ENCODE results near the gene HYAL2.

The HYAL2 gene

GRCh38 chr3:50341996-50342650, 19.6 kb upstream of the HYAL2 start (continued):
- TF ChIP-seq ZNF677 (tag by site-specific recombination; IDR thresholded peaks at IDR 0.05) = no peak
- no peak for TF ChIP-seq ZNF239 (tag by site-specific recombination; IDR thresholded peaks at IDR 0.05)
- no peak for TF ChIP-seq PRDM4 (tag by site-specific recombination; IDR thresholded peaks at IDR 0.05)
- TF ChIP-seq SCRT2 (tag by site-specific recombination; IDR thresholded peaks at IDR 0.05) = no peak
- TF ChIP-seq ZNF792 (tag by site-specific recombination; IDR thresholded peaks at IDR 0.05) = no peak
- TF ChIP-seq ZSCAN16 (tag by site-specific recombination; IDR thresholded peaks at IDR 0.05) = no peak

- no peak overlapping the region for H3K4me3 ChIP-seq (ENCODE audit: low read depth, low read length)
- H3K27ac ChIP-seq (ENCODE audit: extremely low read depth, low read depth, low read length) = no peak overlapping the region
- CTCF ChIA-PET = no interaction called here
- no peaks in the 10 kb centered on the region for H3K9me3 ChIP-seq (ENCODE audit: control insufficient read depth, insufficient read depth, low read depth, low read length)
- peaks cover 0 to 30% of the 10 kb centered on the region in 2 experiments; a peak in 1 of 3 replicates for H3K36me3 ChIP-seq (ENCODE audit: control insufficient read depth in 2 of 2, insufficient read depth in 1 of 2, low read length in 2 of 2)
- TF ChIP-seq ZNF404 (tag by site-specific recombination; IDR thresholded peaks at IDR 0.05) = no peak
- TF ChIP-seq ZNF548 (tag by site-specific recombination; IDR thresholded peaks at IDR 0.05) = no peak
- TF ChIP-seq AEBP2 (tag by site-specific recombination; IDR thresholded peaks at IDR 0.05; ENCODE audit: borderline replicate concordance) = no peak
- TF ChIP-seq ZNF24 (tag by site-specific recombination; IDR thresholded peaks at IDR 0.05) = no peak
- no peak for TF ChIP-seq ZNF426 (tag by site-specific recombination; IDR thresholded peaks at IDR 0.05)
- TF ChIP-seq ZNF530 (tag by site-specific recombination; IDR thresholded peaks at IDR 0.05; ENCODE audit: low read depth) = no peak
- TF ChIP-seq ZNF513 (tag by site-specific recombination; IDR thresholded peaks at IDR 0.05) = no peak
- no peak for TF ChIP-seq RBAK (tag by site-specific recombination; IDR thresholded peaks at IDR 0.05)
- TF ChIP-seq ZNF311 (tag by site-specific recombination; IDR thresholded peaks at IDR 0.05; ENCODE audit: borderline replicate concordance) = no peak
- no peak for TF ChIP-seq ZNF394 (tag by site-specific recombination; IDR thresholded peaks at IDR 0.05; ENCODE audit: borderline replicate concordance)
- no peak for TF ChIP-seq ZBTB44 (tag by site-specific recombination; IDR thresholded peaks at IDR 0.05)
- H3K4me1 ChIP-seq (ENCODE audit: control insufficient read depth, insufficient read depth, low read length) = peaks cover 2% of the 10 kb centered on the region; the same call in 1 of the 2 replicates
- POLR2A ChIA-PET = no interaction called here
Measured at GRCh38 chr3:50341537-50341936, 19.0 kb upstream of the HYAL2 start.
